HEK293 (cell line): ENCODE measurements around the gene RNF126.

Experiments used
- CTCF ChIA-PET: fragments of 350-600 bp; formaldehyde crosslinking; extraction: SDS; loops from one replicate; lab custom pipeline; 2021; ENCODE audit warnings: antibody characterized with exemption; lab: Yijun Ruan, JAX
- POLR2A ChIA-PET: fragments of 300-600 bp; formaldehyde crosslinking; extraction: SDS; loops from one replicate; lab custom pipeline; 2020; ENCODE audit warnings: antibody characterized with exemption, inconsistent platforms; lab: Yijun Ruan, JAX
- H3K27ac ChIP-seq: fragments of 200-500 bp; sonication (Bioruptor generic); 2 replicates; pipeline ENCODE4 v1.5.1; 2014; ENCODE audit warnings: low read depth, low read length, control low read depth, inconsistent platforms; ENCODE audit errors: extremely low read depth
- H3K36me3 ChIP-seq, 2 experiments: fragments of 200-500 bp in 1 of 2; sonication (Bioruptor generic) in 1 of 2; 1 replicate in 1 of 2; 2 replicates in 1 of 2; pipeline ENCODE4 v1.5.1; 2014 to 2017; ENCODE audit warnings: inconsistent platforms in 2 of 2, low read length in 2 of 2; ENCODE audit not compliant: control insufficient read depth in 2 of 2, insufficient read depth in 1 of 2
- H3K4me1 ChIP-seq: fragments of 200-500 bp; sonication (Bioruptor generic); 2 replicates; pipeline ENCODE4 v1.5.1; 2014; ENCODE audit warnings: mild to moderate bottlenecking, low read length, inconsistent platforms; ENCODE audit not compliant: control insufficient read depth, insufficient read depth
- H3K4me3 ChIP-seq: 2 replicates; pipeline ENCODE4 v1.5.1; 2011; ENCODE audit warnings: low read depth, mild to moderate bottlenecking, control low read depth, low read length, moderate library complexity
- H3K9me3 ChIP-seq: fragments of 200-500 bp; sonication (Bioruptor generic); 2 replicates; pipeline ENCODE4 v1.5.1; 2014; ENCODE audit warnings: low read depth, low read length, inconsistent platforms; ENCODE audit not compliant: control insufficient read depth, insufficient read depth
- MEIS1 ChIP-seq: sonication (generic); formaldehyde crosslinking; IDR thresholded peaks from 2 replicates; pipeline ENCODE4 v1.8.1; 2022; ENCODE audit warnings: missing genetic modification reagents, mild to moderate bottlenecking, borderline replicate concordance
- ZNF169 ChIP-seq: fragments of 450-650 bp; formaldehyde crosslinking; IDR thresholded peaks from 2 replicates; pipeline ENCODE4 v1.5.1; 2016; ENCODE audit warnings: missing biosample characterization, missing genetic modification characterization
- ZNF18 ChIP-seq: fragments of 450-650 bp; formaldehyde crosslinking; IDR thresholded peaks from 2 replicates; pipeline ENCODE4 v1.5.1; 2016; ENCODE audit warnings: missing biosample characterization, missing genetic modification characterization
- ZNF239 ChIP-seq: fragments of 450-650 bp; formaldehyde crosslinking; IDR thresholded peaks from 2 replicates; pipeline ENCODE4 v1.5.1; 2016; ENCODE audit warnings: missing biosample characterization, missing genetic modification characterization
- ZNF266 ChIP-seq: fragments of 450-650 bp; formaldehyde crosslinking; IDR thresholded peaks from 2 replicates; pipeline ENCODE4 v1.5.1; 2016; ENCODE audit warnings: missing biosample characterization, missing genetic modification characterization, low read depth
- ZNF354C ChIP-seq: fragments of 450-650 bp; formaldehyde crosslinking; IDR thresholded peaks from 2 replicates; pipeline ENCODE4 v1.5.1; 2016; ENCODE audit warnings: missing biosample characterization, missing genetic modification characterization, low read depth, borderline replicate concordance
- ZNF704 ChIP-seq: fragments of 450-650 bp; formaldehyde crosslinking; IDR thresholded peaks from 2 replicates; pipeline ENCODE4 v1.5.1; 2016; ENCODE audit warnings: missing biosample characterization, missing genetic modification characterization
- ZSCAN18 ChIP-seq: fragments of 450-650 bp; formaldehyde crosslinking; IDR thresholded peaks from 2 replicates; pipeline ENCODE4 v1.5.1; 2016; ENCODE audit warnings: missing biosample characterization, missing genetic modification characterization

RNF126 gene

GRCh38 chr19:601790-602189 is 61.2 kb downstream of the RNF126 start:
- ChIA-PET POLR2A (no interaction called here), CTCF (no interaction called here)
- H3K27ac ChIP-seq = no peak overlapping the region
- no peak overlapping the region for H3K4me3 ChIP-seq
- TF ChIP-seq ZNF239 (tag by site-specific recombination) (no peak), MEIS1 (CRISPR knock-in tag) (no peak), ZNF266 (tag by site-specific recombination) (no peak), ZNF169 (tag by site-specific recombination) (no peak), ZNF354C (tag by site-specific recombination) (no peak), ZNF704 (tag by site-specific recombination) (no peak)
- no peaks in the 10 kb centered on the region for H3K9me3 ChIP-seq
- no peaks in the 10 kb centered on the region for H3K4me1 ChIP-seq
- H3K36me3 ChIP-seq = no peaks in the 10 kb centered on the region; a peak in 1 of 3 replicates

- H3K36me3 ChIP-seq = no peaks in the 10 kb centered on the region; a peak in 1 of 3 replicates
- H3K4me1 ChIP-seq = no peaks in the 10 kb centered on the region
- ChIA-PET POLR2A (no interaction called here), CTCF (no interaction called here)
- H3K27ac ChIP-seq = no peak overlapping the region
- TF ChIP-seq ZNF18 (tag by site-specific recombination) = peak; percentile 79
- no peak for TF ChIP-seq ZSCAN18
- TF ChIP-seq MEIS1 (CRISPR knock-in tag) = no peak
- H3K9me3 ChIP-seq = no peaks in the 10 kb centered on the region
- H3K4me3 ChIP-seq = no peak overlapping the region
These were observed 61.7 kb downstream of the RNF126 start for GRCh38 chr19:601310-601709.
